Panc1 (cell line): ENCODE results near the gene SNX13.

Experiments used
- CTCF ChIP-seq: fragments of 450-650 bp; IDR thresholded peaks from 2 replicates; pipeline ENCODE4 v1.5.1; 2017; ENCODE audit warnings: mild to moderate bottlenecking
- POLR2AphosphoS5 ChIP-seq: IDR thresholded peaks from 2 replicates; pipeline ENCODE4 v1.6.1; 2012; ENCODE audit warnings: mild to moderate bottlenecking, low read depth, low read length, moderate library complexity
- TCF7L2 ChIP-seq: IDR thresholded peaks from 2 replicates; pipeline ENCODE4 v1.6.1; 2011; ENCODE audit warnings: mild to moderate bottlenecking, low read depth, low read length, inconsistent platforms

DNA sequence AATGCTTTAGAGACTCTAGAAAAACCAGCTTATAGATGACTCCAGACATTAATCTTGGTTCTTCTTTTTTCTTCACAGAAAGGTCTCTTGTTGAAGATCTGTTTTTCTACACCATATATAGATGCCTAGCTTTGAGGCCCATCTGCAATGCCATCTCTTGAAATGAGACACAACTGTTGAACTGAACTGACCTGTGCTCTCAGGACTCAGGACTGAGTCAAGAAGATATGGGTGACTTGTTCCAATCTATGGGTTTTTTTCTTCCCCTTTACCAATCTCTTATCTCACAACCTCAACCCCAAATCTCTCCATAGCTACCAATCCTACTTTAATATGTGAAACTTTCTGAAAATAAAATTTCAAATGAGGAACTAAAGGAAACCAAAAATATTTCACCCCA lies 194.7 kb downstream of the SNX13 start:
- TF ChIP-seq CTCF (no peak), POLR2AphosphoS5 (no peak), TCF7L2 (no peak)
